Liver (tissue), 9 donors: ENCODE results near the gene SMPDL3A. TPM values are rescaled to one million over a fixed set of nuclear protein-coding genes. Genes with fewer than 3 reads are reported as not detected.

Experiments used
- DNase-seq: peaks from one replicate; pipeline ENCODE4 v3.0.0-alpha.2; 2017; ENCODE audit warnings: low spot score
- H3K27ac ChIP-seq, 2 donors: one replicate each; pipeline ENCODE4 v1.7.0; 2013; ENCODE audit warnings: inconsistent platforms in 2 of 2, low read length in 2 of 2, control low read depth in 1 of 2, low read depth in 1 of 2, mild to moderate bottlenecking in 1 of 2
- H3K27me3 ChIP-seq, 4 donors: one replicate each; pipeline versions ENCODE4 v1.6.1 to v1.7.0; 2013; ENCODE audit warnings: low read length in 3 of 4, inconsistent platforms in 1 of 4, mild to moderate bottlenecking in 1 of 4, moderate library complexity in 1 of 4; ENCODE audit not compliant: control insufficient read depth in 4 of 4, insufficient read depth in 4 of 4
- H3K36me3 ChIP-seq, 4 donors: one replicate each; pipeline versions ENCODE4 v1.6.1 to v1.7.0; 2013; ENCODE audit warnings: low read length in 3 of 4, mild to moderate bottlenecking in 3 of 4, low read depth in 1 of 4, moderate library complexity in 1 of 4; ENCODE audit not compliant: control insufficient read depth in 4 of 4, insufficient read depth in 3 of 4
- H3K4me1 ChIP-seq, 4 donors: one replicate each; pipeline versions ENCODE4 v1.6.1 to v1.7.0; 2013; ENCODE audit warnings: low read length in 3 of 4, mild to moderate bottlenecking in 3 of 4, moderate library complexity in 1 of 4; ENCODE audit not compliant: control insufficient read depth in 4 of 4, insufficient read depth in 4 of 4
- H3K4me3 ChIP-seq, 3 donors: one replicate each; pipeline versions ENCODE4 v1.6.1 to v1.7.0; 2013; ENCODE audit warnings: low read length in 3 of 3, control low read depth in 1 of 3, low read depth in 1 of 3, mild to moderate bottlenecking in 1 of 3
- H3K9ac ChIP-seq, 2 donors: one replicate each; pipeline ENCODE4 v1.7.0; 2013; ENCODE audit warnings: low read length in 2 of 2, mild to moderate bottlenecking in 2 of 2, moderate library complexity in 2 of 2, control low read depth in 1 of 2, low read depth in 1 of 2
- H3K9me3 ChIP-seq, 4 donors: one replicate each; pipeline versions ENCODE4 v1.6.1 to v1.7.0; 2013; ENCODE audit warnings: low read length in 3 of 4; ENCODE audit not compliant: control insufficient read depth in 4 of 4
- ATF3 ChIP-seq: IDR thresholded peaks from 2 replicates; pipeline ENCODE4 v1.6.1; 2016; ENCODE audit warnings: antibody characterized with exemption
- CTCF ChIP-seq: fragments of 150-350 bp; IDR thresholded peaks from 2 replicates; pipeline ENCODE4 v1.5.1; 2017; ENCODE audit warnings: improper control_type of control experiment, low read depth, low read length; ENCODE audit not compliant: missing input control
- EGR1 ChIP-seq, 2 donors: IDR thresholded peaks; 2 replicates each; pipeline ENCODE4 v1.6.1; 2016 to 2018; ENCODE audit warnings: antibody characterized with exemption in 2 of 2, low read depth in 2 of 2
- FOXA1 ChIP-seq: IDR thresholded peaks from 2 replicates; pipeline ENCODE4 v1.6.1; 2016; ENCODE audit warnings: antibody characterized with exemption
- FOXA2 ChIP-seq: IDR thresholded peaks from 2 replicates; pipeline ENCODE4 v1.6.1; 2016; ENCODE audit warnings: antibody characterized with exemption
- GABPA ChIP-seq, 2 donors: IDR thresholded peaks in 1 of 2; conservative IDR thresholded peaks in 1 of 2; 2 replicates each; pipeline ENCODE4 v1.6.1; 2016; ENCODE audit warnings: antibody characterized with exemption in 2 of 2, mild to moderate bottlenecking in 1 of 2, moderate library complexity in 1 of 2
- HNF4A ChIP-seq, 2 donors: conservative IDR thresholded peaks; 2 replicates each; pipeline ENCODE4 v1.6.1; 2016; ENCODE audit warnings: antibody characterized with exemption in 2 of 2, mild to moderate bottlenecking in 2 of 2
- HNF4G ChIP-seq: IDR thresholded peaks from 2 replicates; pipeline ENCODE4 v1.6.1; 2016; ENCODE audit warnings: antibody characterized with exemption
- JUND ChIP-seq, 2 donors: IDR thresholded peaks; 2 replicates each; pipeline ENCODE4 v1.6.1; 2016; ENCODE audit warnings: antibody characterized with exemption in 2 of 2
- MAX ChIP-seq: IDR thresholded peaks from 2 replicates; pipeline ENCODE4 v1.6.1; 2016; ENCODE audit warnings: antibody characterized with exemption
- NR2F2 ChIP-seq: IDR thresholded peaks from 2 replicates; pipeline ENCODE4 v1.6.1; 2016; ENCODE audit warnings: antibody characterized with exemption
- RAD21 ChIP-seq, 2 donors: IDR thresholded peaks; 2 replicates each; pipeline ENCODE4 v1.6.1; 2016; ENCODE audit warnings: antibody characterized with exemption in 2 of 2, mild to moderate bottlenecking in 2 of 2
- REST ChIP-seq: IDR thresholded peaks from 2 replicates; pipeline ENCODE4 v1.6.1; 2016; ENCODE audit warnings: antibody characterized with exemption, mild to moderate bottlenecking
- RXRA ChIP-seq, 2 donors: IDR thresholded peaks; 2 replicates each; pipeline ENCODE4 v1.6.1; 2017 to 2018; ENCODE audit warnings: antibody characterized with exemption in 2 of 2, mild to moderate bottlenecking in 1 of 2
- SP1 ChIP-seq: IDR thresholded peaks from 2 replicates; pipeline ENCODE4 v1.6.1; 2018; ENCODE audit warnings: antibody characterized with exemption, mild to moderate bottlenecking
- TAF1 ChIP-seq: conservative IDR thresholded peaks from 2 replicates; pipeline ENCODE4 v1.6.1; 2016; ENCODE audit warnings: antibody characterized with exemption, mild to moderate bottlenecking
- YY1 ChIP-seq: IDR thresholded peaks from 2 replicates; pipeline ENCODE4 v1.6.1; 2016; ENCODE audit warnings: antibody characterized with exemption, mild to moderate bottlenecking
- ZBTB33 ChIP-seq: IDR thresholded peaks from 2 replicates; pipeline ENCODE4 v1.6.1; 2016; ENCODE audit warnings: antibody characterized with exemption
- WGBS: extraction: QIAGEN DNeasy Blood & Tissue Kit; methylation state at CpG from one replicate; pipeline ENCODE4 v1.1.7; 2013; 5-methylcytosine and 5-hydroxymethylcytosine counted together
- polyA plus RNA-seq, 2 donors: library from polyadenylated mRNA; stranded (reverse) in 1 of 2; unstranded in 1 of 2; fragments of 200-250 nt in 1 of 2; fragments of >200 nt in 1 of 2; fragmentation: Nextera tagmentation in 1 of 2; extraction: Ambion mirVana in 1 of 2; gene quantifications; one replicate each; pipeline versions ENCODE4 v1.2.1 to v1.2.3, GENCODE V29; 2013 to 2015
- total RNA-seq, 2 donors: library from RNA; depleted of rRNA; stranded (reverse); fragments of >200 nt; gene quantifications; one replicate each; pipeline ENCODE4 v1.2.3, GENCODE V29; 2014
- donor health status: healthy.
- donor health status: healthy.
- donor health status: healthy.
- donor health status: healthy.
- donor health status: healthy.

The SMPDL3A gene
- total RNA-seq (10 to 100 TPM; 17.3 to 27.4 TPM), polyA plus RNA-seq (10 to 100 TPM; 37.3 to 61.4 TPM)

- no peaks in the 10 kb centered on the region for H3K36me3 ChIP-seq
- H3K27me3 ChIP-seq, result no peaks in the 10 kb centered on the region
- H3K9me3 ChIP-seq, result no peaks in the 10 kb centered on the region
- H3K9ac ChIP-seq, result peak within 1 kb of the TSS; percentile 76 to 96
- DNase-seq, result peak; percentile 65
- peak within 1 kb of the TSS; percentile 96 for H3K27ac ChIP-seq
- peaks cover 3 to 41% (median 22%) of the 10 kb centered on the region in 4 donors for H3K4me1 ChIP-seq
- peak within 1 kb of the TSS; percentile 80 to 86 (median 86) for H3K4me3 ChIP-seq
- TF ChIP-seq RXRA (IDR thresholded peaks at IDR 0.05) (peak in 1 of 2 donors; percentile 17), EGR1 (IDR thresholded peaks at IDR 0.05; ENCODE audit: low read depth in 2 of 2) (no peak), JUND (IDR thresholded peaks at IDR 0.05) (no peak), ATF3 (no peak), HNF4A (conservative IDR thresholded peaks at IDR 0.05) (peak in 1 of 2 donors; percentile 18), HNF4G (no peak), SP1 (peak; percentile 39), TAF1 (no peak), GABPA (IDR thresholded peaks at IDR 0.05 in 1 of 2, conservative IDR thresholded peaks at IDR 0.05 in 1 of 2) (no peak), RAD21 (IDR thresholded peaks at IDR 0.05) (peak in 1 of 2 donors; percentile 50), CTCF (peak; percentile 9), FOXA1 (no peak), MAX (no peak), ZBTB33 (no peak), FOXA2 (no peak), YY1 (peak; percentile 78), NR2F2 (no peak), REST (peak; percentile 45)
- WGBS, result under 1% methylated on average over 71 of the region's 71 CpGs
Measured at GRCh38 chr6:122789182-122790027, at the start of gene SMPDL3A. Gene SMPDL3A (plus strand): TSS chr6:122789258. CDS start chr6:122789347, 89 bp downstream.
